GM21360 (cell line): Measurements from ENCODE around the gene ERF.

Experiments used
- ATAC-seq: cut with Tn5 transposase; IDR thresholded peaks from one replicate; pipeline ENCODE4 v1.9.1; 2021; ENCODE audit warnings: mild to moderate bottlenecking, moderate library complexity; ENCODE audit not compliant: unreplicated experiment

Gene ERF

GRCh38 chr19:42254850-42255765 is at the start of gene ERF:
Gene ERF (minus strand): TSS chr19:42255128. CDS start chr19:42254999, 129 bp downstream.
- ATAC-seq, result peak; percentile 56

DNA sequence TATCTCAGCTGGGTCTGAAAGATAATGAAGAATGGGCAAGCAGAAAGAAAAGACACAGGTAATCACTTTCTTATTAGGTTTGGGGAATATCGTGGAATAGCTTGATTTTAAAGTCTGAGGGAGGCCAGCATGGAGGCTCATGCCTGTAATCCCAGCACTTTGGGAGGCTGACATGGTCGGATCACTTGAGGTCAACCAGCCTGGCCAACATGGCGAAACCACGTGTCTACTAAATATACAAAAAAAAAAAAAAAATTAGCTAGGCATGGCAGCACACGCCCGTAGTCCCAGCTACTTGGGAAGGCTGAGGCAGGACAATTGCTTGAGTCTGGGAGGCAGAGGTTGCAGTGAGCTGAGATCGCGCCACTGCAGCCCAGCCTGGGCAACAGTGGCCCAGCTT is 48.9 kb upstream of the ERF start:
- ATAC-seq, result no peak

DNA sequence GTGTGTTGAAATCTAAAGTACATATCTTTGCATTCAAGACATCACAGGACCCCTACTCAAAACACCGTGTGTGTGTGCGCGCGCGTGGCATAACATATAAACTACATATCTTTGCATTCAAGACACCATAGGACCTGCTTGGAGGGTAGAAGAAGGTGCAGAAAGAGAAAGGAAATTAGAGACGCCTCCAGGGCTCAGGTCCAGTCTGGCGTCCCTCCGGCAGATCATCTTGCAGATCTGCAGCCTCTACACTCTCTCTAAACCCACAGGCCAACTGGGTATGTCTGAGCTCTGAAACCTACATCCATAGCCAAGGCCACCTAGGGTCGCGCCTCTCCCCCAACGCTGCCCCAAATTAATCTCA is 48.2 kb upstream of the ERF start:
- ATAC-seq, result no peak

- no peak for ATAC-seq
These were observed 46.8 kb upstream of the ERF start, which contains the start of gene PRR19 for GRCh38 chr19:42301646-42302203. Gene PRR19 (plus strand): TSS chr19:42302132. CDS start chr19:42309585, 7,453 bp downstream.

DNA sequence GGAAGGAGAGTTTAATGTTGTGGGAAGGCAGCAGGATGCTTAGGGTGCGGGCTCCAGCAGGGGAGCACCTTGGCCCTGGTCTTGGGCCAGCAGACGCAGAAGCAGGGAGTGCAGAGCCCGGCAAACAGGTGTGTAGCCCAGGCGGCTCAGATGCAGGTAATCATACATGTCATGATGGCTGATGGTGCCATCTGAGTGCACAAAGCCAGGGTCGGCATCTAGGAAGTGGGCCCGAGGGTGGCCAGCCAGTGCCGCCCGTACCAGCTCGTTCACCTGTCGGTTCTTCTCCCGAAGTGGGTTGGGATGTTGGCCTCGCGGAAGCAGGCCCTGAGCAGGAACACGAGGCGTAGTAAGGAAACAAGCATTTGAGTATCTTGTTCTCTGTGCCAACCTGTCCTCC is 42.1 kb upstream of the ERF start:
- ATAC-seq, result no peak

- ATAC-seq, result no peak
These were observed 41.0 kb upstream of the ERF start for GRCh38 chr19:42295831-42296525.

GRCh38 chr19:42295342-42295741 is 40.4 kb upstream of the ERF start:
- ATAC-seq, result no peak

DNA sequence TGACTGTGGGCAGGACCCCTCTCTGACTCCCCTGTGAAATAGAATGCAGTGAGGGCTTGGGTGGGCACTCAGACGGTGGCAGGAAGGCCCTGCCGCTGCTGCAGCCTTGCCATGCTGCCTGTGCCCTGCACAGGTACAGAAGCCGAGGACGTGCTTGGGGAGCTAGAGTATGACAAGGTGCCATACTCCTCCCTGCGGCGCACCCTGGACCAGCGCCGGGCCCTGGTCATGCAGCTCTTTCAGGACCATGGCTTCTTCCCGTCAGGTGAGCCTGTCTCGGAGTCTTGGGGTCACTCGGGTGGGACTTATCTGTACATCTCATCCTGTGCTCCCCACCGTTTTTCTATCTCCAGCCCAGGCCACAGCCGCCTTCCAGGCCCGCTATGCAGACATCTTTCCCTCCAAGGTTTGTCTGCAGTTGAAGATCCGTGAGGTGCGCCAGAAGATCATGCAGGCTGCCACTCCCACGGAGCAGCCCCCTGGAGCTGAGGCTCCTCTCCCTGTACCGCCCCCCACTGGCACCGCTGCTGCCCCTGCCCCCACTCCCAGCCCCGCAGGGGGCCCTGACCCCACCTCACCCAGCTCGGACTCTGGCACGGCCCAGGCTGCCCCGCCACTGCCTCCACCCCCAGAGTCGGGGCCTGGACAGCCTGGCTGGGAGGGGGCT is 39.7 kb upstream of the ERF start:
- no peak for ATAC-seq

GRCh38 chr19:42293948-42294347 is 39.0 kb upstream of the ERF start:
- ATAC-seq, result no peak

DNA sequence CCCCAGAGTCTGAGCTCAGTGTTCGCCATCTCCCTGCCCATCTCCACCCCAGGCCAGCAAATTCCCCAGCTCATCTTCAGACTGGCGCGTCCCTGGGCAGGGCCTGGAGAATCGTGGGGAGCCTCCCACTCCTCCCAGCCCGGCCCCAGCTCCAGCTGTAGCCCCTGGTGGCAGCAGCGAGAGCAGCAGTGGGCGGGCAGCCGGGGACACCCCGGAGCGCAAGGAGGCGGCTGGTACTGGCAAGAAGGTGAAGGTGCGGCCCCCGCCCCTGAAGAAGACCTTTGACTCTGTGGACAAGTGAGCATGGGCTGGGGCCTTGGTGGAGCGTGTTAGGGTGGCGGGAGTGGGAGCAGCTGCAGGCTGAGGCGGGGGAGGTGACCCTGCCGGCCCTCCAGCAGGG is 38.6 kb upstream of the ERF start:
- no peak for ATAC-seq

DNA sequence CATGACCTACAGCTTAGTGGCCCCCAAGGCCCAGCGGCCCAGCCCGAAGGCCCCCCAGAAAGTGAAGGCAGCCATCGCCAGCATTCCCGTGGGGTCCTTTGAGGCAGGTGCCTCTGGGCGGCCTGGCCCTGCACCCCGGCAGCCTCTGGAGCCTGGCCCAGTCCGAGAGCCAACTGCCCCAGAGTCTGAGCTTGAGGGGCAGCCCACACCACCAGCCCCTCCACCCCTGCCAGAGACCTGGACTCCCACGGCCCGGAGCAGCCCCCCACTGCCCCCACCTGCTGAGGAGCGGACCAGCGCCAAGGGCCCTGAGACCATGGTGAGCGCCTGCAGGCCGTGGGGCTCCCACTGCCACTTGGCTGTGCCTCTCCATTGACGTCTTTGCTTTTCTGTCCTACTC is 38.0 kb upstream of the ERF start:
- ATAC-seq, result no peak

DNA sequence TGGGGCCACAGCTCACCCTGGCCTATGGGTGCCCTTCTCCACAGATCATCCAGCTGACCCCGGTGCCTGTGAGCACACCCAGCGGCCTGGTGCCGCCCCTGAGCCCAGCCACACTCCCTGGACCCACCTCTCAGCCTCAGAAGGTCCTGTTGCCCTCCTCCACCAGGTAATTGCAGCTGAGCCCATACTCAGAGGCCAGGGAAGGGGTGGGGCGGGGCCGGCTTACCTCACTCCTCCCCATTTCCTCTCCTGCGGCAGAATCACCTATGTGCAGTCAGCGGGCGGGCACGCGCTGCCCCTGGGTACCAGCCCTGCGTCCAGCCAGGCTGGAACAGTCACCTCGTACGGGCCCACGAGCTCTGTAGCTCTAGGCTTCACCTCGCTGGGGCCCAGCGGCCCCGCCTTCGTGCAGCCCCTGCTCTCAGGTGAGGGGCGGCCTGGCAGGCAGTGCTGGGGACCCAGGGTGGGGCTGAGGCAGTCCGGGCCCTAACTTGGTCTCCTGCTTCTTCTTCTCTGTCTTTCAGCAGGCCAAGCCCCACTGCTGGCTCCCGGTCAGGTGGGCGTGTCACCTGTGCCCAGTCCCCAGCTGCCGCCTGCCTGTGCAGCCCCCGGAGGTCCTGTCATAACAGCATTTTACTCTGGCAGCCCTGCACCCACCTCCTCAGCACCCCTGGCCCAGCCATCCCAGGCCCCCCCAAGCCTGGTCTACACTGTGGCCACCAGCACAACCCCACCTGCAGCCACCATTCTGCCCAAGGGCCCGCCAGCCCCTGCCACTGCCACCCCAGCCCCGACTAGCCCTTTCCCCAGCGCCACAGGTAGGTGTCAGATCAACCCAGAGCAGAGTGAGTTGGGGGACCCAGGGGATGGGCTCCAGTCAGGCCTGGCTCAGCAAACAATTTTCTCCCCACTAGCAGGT is 37.4 kb upstream of the ERF start:
- ATAC-seq, result no peak

GRCh38 chr19:42291435-42291810 is 36.5 kb upstream of the ERF start:
- ATAC-seq, result no peak

DNA sequence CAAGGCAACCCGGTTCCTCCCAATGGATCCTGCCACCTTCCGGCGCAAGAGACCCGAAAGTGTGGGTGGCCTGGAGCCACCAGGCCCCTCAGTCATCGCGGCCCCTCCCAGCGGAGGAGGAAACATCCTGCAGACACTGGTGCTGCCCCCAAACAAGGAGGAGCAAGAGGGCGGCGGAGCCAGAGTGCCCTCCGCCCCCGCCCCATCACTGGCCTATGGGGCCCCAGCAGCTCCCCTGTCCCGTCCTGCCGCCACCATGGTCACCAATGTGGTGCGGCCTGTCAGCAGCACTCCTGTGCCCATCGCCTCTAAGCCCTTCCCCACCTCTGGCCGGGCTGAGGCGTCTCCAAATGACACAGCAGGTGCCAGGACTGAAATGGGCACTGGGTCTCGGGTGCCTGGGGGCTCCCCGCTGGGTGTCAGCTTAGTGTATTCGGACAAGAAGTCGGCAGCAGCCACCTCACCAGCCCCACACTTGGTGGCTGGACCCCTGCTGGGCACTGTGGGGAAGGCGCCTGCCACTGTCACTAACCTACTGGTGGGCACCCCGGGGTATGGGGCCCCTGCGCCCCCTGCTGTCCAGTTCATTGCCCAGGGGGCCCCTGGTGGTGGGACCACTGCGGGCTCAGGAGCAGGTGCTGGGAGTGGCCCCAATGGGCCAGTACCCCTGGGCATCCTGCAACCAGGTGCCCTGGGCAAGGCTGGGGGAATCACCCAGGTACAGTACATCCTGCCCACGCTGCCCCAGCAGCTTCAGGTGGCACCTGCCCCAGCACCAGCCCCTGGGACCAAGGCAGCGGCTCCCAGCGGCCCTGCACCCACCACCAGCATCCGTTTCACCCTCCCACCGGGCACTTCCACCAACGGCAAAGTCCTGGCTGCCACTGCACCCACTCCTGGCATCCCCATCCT is 35.9 kb upstream of the ERF start:
- no peak for ATAC-seq

DNA sequence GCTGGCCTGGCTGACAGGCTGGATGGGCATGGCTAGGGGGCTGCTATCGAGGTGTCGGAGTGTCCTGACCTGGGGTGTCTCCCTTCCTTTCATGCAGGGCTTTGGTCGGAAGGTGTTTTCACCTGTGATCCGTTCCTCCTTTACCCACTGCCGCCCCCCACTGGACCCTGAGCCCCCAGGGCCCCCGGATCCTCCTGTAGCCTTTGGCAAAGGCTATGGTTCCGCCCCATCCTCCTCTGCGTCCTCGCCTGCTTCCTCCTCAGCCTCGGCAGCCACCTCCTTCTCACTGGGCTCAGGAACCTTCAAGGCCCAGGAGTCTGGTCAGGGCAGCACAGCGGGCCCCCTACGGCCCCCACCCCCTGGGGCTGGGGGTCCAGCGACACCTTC is 35.2 kb upstream of the ERF start:
- ATAC-seq, result no peak

DNA sequence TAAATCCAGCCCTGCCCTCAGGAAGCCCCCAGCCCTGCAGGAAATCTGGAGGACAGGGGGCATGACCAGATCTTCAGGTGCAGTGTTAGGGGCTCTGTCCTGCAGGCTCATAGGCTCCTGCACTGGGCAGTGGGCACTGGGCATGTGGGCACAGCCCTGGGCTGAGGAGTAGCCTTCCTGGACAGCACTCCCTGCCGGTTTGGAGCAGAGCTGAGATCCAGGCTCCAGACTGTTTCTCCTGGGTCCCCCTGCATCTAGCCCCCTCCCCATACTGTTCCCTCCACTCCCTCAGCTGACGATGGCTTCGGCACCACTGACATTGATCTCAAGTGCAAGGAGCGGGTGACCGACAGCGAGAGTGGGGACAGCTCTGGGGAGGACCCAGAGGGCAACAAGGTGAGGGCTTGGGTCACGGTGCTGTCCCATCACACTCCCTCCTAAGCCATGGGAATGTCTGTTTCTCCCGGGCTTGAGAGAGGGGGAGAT is 34.7 kb upstream of the ERF start:
- ATAC-seq, result no peak

GRCh38 chr19:42288881-42289555 is 34.1 kb upstream of the ERF start:
- no peak for ATAC-seq

- ATAC-seq, result no peak
These were observed 33.5 kb upstream of the ERF start for GRCh38 chr19:42288387-42288786.

DNA sequence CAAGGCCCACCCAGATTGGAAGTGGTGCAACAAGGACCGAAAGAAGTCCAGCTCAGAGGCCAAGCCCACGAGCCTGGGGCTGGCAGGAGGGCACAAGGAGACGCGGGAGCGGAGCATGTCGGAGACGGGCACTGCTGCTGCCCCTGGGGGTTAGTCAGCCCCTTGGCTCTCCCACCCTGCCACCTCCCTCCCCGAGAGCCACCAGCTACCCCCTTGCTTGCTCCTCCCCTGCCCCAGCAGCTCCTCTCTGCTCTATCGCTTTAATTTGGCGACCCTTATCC is 32.8 kb upstream of the ERF start:
- ATAC-seq, result no peak
